AG08395 (cell line): Measurements from ENCODE around the gene CCNA2.
A peak's percentile ranks its signal among the peaks of the same experiment; 100 is the strongest.

Experiments
- DNase-seq: peaks from one replicate; pipeline ENCODE4 v3.0.0; 2012; ENCODE audit warnings: mixed read lengths, low spot score

The CCNA2 gene

GRCh38 chr4:121801715-121802075 is 22.0 kb downstream of the CCNA2 start:
- DNase-seq = no peak

- DNase-seq = peak; percentile 95
These were observed 22.5 kb downstream of the CCNA2 start, which contains the start of gene EXOSC9 for GRCh38 chr4:121800961-121801714. TSS of gene EXOSC9 (plus strand) at chr4:121801323. CDS start at chr4:121801425, 102 bp downstream.

DNA sequence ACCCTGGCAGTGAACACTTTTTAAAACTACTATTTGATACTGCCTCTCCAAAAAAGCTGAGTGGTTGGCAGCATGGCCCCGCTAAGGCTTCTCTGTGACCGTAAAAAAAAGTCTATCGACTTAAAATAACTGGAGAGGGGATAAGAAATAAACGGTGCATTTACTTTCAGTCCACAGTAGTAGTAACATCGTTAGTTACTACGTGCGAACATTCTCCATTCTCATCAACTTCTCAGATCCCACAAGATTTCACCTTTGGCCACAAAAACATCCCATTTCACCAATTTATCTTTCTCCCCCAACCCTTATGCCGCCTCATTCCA is 23.1 kb downstream of the CCNA2 start:
- DNase-seq = no peak

DNA sequence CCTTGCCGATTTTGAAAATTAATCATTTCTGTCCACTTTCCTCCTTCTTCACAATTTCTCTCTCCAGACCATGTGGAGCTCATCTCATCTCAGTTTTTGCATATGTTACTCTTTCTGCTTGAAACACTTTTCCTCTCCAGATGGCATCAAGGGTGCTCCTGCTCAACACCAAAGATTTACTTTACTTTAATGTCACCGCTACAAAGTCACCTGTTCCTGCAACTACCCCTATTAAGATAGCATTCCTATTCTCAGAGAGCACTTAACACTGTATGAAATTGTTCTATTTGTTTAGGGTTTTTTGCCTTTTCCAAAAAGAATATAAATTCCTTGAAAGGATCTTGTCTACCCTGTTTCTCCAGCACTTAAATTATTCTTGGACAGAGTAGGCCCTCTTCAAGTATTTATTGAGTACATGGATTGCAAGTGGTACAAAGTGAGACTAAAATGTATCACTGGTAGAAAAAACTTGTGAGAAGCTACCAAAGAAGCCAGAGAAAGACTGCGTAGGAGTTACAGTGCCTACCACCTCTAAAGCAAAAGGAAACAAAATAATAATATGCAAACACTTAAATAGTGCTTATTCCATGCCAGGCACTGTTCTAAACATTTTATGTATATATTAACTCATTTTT is 23.7 kb downstream of the CCNA2 start:
- no peak for DNase-seq

GRCh38 chr4:121799208-121799823 is 24.4 kb downstream of the CCNA2 start:
- no peak for DNase-seq

DNA sequence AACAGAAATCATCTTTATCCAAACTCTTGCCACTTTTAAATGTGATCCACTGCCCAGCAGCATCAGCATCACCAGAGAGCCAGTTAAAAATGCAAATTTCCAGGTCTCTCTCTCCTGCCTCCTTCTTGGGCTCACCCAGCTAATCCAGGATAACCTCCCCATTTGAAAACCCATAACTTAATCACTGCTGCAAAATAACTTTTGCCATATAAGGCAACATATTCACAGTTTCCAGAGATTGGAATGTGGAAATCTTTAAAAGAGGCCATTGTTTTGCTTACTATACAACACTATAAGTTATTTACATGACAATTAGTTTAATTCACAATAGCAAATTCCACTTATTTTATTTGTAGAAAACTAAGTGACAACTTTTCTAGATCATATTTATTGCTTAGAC is 27.4 kb downstream of the CCNA2 start:
- no peak for DNase-seq

DNA sequence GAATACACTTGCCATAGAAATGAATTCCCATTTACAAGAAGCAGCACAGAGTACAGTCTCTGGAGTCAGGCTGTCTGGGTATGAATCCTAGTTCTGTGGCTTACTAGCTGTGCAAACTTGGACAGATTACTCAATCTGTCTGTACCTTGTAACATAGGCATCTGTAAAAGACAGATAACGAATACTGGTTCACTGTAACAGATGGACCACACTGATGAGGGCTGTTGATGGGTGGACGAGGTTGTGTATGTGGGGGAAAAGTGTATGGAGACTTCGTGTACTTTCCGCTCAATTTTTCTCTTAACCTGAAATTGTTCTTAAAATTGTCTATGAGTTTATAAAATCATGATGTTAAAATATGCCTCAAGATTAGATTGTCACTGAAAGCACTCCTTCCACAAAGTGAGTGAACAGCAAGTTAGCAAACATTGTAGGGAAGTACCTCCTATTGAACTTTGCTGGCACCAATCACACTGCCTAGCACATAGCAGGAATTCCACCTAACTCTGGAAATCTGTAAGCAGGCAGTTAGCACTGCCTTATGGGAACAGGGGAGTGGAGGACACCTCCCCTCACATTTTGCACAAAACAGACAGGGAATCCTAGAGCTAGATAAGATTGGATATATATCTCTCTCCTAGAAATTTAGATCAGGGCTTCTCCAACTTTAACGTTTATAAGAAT is 29.0 kb downstream of the CCNA2 start:
- DNase-seq = no peak

DNA sequence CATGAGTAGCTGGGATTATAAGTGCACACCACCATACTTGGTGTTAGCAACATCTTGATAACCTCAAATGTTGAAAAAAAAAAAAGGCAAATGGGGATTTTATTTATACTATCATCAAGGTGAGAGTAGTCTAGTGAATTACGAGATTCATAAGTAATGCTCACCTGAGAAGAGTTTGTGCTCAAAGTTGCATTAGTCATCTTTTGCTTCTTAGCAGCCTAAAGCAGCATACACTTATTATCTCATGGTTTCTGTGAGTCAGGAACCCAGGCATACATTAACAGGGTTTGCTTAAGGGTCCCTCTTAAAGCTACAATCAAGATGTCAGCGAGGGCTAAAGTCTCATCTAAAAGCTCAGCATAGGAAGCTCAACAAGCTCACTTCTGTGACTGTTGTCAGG is 30.7 kb downstream of the CCNA2 start:
- DNase-seq = no peak

DNA sequence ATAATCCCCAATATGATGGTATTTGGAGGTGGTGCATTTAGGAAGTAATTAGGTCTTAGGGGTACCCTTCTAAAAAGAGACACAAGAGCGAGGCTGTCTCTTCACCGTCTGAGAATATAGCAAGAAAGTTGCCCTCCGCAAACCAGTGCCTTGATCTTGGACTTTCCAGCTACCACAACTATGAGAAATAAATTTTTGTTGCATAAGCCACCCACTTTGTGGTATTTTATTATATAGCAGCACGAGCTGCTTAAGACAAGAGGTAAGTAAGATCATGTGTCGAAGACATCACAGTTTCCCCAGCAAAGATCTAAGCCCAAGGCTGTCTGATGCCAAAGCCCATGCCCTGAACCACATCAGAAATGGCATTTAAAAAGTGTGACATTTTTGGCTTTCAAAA is 32.2 kb downstream of the CCNA2 start:
- DNase-seq = peak; percentile 66

DNA sequence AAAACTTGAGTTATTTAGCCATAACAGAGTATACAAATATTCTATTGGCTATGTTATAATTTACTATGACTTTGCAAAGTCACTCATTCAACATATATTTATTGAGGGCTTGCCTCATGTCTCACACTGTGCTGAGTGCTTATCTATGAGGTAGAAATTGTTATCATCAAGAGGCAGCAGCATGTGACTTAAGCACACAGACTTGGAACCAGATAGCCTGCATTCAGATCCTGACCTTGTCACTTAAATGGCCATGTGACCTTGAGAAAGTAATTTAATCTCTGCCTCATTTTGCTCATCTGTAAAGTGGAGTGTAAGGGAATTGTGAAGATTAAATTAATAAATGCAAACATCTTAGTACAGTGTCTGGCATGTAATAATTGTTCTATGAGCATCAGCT is 32.7 kb downstream of the CCNA2 start:
- DNase-seq = no peak

GRCh38 chr4:121789960-121790829 is 33.5 kb downstream of the CCNA2 start:
- peak; percentile 44 for DNase-seq

- DNase-seq = no peak
These were observed 34.2 kb downstream of the CCNA2 start for GRCh38 chr4:121789455-121789854.

- DNase-seq = no peak
These were observed 34.8 kb downstream of the CCNA2 start for GRCh38 chr4:121788896-121789295.

DNA sequence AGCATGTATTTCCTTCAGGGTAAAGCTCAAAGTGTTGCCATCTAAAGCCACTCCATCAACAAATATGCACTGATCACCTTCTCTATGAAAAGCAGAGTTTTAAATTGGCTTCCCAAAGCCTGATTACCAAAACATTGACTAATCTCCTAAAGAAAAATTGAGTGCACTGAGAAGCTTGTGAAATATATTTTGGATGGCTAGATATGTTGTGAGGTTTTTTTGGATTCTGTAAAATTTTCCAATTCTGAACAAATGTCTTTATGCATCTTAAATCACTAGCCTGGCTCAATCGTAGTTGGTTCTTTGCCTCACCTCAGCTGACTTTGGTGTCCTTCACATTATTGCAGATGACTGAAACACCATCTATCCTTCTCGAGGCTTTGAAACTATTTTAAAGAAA is 37.5 kb downstream of the CCNA2 start:
- no peak for DNase-seq

DNA sequence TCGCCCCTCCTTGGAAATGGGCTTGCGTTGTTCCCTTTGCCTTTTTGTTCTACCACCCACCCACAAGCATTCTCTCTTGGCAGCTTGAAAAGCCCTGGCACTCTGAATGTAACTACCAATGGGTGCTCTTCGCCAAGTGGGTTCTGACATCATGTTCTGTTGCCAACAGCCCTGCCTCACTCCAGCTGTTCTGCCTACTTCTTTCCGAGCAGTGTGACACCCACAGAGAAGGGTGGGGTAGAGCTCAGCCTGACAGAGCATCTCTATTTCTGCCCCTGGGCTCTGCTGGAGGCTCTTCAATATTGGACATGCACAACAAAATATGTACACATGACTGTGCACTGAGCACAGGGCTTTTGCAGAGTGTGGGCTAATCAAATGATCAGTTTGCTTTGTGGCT is 38.2 kb downstream of the CCNA2 start:
- peak; percentile 41 for DNase-seq

DNA sequence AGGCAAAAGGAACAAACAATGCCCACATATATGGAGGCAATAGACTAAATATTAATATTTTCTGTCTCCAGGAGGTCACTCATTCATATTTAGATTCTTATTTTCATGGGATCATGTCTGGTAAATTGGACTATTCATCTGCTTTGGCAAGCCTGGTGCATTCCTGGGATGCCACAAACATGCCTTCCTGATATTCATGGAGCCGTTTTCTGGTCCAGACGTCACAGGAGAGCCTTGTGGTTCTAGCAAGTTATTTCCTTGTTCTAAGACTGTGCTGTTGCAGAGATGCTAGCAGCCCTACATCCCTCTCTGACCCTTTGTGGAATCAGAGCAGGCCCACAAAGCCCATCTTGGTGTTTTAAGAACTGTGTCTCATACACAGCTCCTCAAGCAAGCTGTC is 38.7 kb downstream of the CCNA2 start:
- DNase-seq = peak; percentile 87

- no peak for DNase-seq
These were observed 39.3 kb downstream of the CCNA2 start for GRCh38 chr4:121784401-121784800.

DNA sequence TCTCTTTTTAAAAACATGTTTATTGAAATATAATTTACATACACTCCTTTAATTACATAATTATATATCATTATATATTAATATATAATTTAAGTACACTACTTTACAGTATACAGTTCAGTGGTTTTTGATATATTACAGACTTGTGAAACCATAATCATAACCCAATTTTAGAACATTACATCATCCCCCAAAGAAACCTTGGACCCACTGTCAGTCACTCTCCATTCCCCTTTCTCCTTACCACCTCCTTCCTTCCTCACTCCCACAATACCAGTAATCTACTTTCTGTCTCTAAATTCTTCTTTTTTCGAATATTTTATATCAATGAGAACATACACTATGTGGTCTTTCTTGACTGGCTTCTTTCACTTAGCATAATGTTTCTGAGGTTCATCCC is 40.5 kb downstream of the CCNA2 start:
- DNase-seq = no peak

DNA sequence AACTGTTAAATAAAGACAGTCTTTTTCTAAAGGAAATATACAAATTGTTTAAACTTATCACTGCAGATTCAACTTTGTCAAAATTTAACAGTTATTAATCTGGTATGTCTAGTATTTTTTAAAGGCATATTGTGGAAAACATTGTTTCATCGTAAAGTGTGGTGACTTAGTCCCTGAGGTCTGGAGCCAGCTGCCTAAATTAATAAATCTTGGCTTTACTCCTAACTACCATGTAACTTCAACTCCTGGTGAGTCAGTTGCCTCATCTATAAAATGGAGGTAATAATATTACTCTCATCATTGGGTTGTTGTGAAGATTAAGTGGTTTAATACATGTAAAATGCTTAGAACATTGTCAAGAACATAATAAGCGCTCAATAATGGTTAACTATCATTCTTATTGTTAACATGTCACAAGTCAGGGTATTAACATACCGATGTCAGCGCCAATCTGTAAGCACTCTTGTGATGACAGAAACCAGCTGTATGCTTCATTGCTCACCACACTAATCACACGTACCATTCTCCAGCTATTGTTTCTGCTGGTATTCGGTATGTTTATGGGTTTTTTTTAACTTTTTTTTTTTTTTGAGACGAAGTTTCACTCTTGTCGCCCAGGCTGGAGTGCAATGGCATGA is 44.6 kb downstream of the CCNA2 start:
- DNase-seq = no peak

DNA sequence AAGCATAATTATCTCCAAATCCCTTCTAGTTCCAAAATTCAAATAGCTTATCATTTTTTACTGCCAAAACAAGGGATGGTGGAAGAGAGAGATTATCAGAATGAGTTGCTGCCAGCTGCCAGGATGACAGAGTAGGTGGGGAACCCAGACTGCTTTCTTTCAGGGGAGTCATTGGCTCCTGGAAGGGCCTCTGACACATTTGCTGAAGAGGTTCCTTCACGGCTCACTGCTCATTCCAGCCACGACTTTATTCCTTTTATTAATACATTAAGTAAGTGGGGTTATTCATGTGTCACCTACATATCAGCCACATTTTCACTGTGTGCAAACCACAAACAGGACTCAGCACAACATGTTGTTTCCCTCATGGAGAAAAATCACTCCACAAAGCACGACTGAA is 46.1 kb downstream of the CCNA2 start:
- DNase-seq = no peak

GRCh38 chr4:121776610-121777401 is 46.9 kb downstream of the CCNA2 start:
- no peak for DNase-seq
